NCI-H2227 (cell line): ENCODE results near the gene ENTREP3.
A peak's percentile ranks its signal among the peaks of the same experiment; 100 is the strongest.
"Not testable (repeated sequence)": the region's sequence is repeated elsewhere in the genome, so short reads cannot be mapped to it uniquely, and the experiment has no call there.

ENCODE experiments used
- DNase-seq: peaks from one replicate; lab custom pipeline; 2025; ENCODE audit not compliant: unreplicated experiment; lab: John Stamatoyannopoulos, UW

Gene ENTREP3

GRCh38 chr1:155226188-155226909, 28.9 kb downstream of the ENTREP3 start:
- peak; percentile 74 for DNase-seq

GRCh38 chr1:155225404-155225759, 29.9 kb downstream of the ENTREP3 start:
- DNase-seq = not testable (repeated sequence)

- no peak for DNase-seq
Measured at GRCh38 chr1:155223047-155223446, 32.2 kb downstream of the ENTREP3 start.

- not testable (repeated sequence) for DNase-seq
Measured at GRCh38 chr1:155220211-155220965, 34.9 kb downstream of the ENTREP3 start.

- peak; percentile 74 for DNase-seq
Measured at GRCh38 chr1:155219592-155220031, 35.7 kb downstream of the ENTREP3 start.

- DNase-seq = peak; percentile 90
Measured at GRCh38 chr1:155218854-155219591, 36.3 kb downstream of the ENTREP3 start.

- DNase-seq = not testable (repeated sequence)
Measured at GRCh38 chr1:155214702-155215101, 40.6 kb downstream of the ENTREP3 start.

- DNase-seq = not testable (repeated sequence)
Measured at GRCh38 chr1:155212051-155212440, 43.2 kb downstream of the ENTREP3 start.

GRCh38 chr1:155211381-155212050, 43.8 kb downstream of the ENTREP3 start:
- not testable (repeated sequence) for DNase-seq

GRCh38 chr1:155210314-155211104, 44.8 kb downstream of the ENTREP3 start:
- DNase-seq = no peak

- no peak for DNase-seq
Measured at GRCh38 chr1:155209312-155209721, 46.0 kb downstream of the ENTREP3 start.

- peak; percentile 92 for DNase-seq
Measured at GRCh38 chr1:155208541-155209311, 46.6 kb downstream of the ENTREP3 start, which contains the start of gene MTX1. TSS of gene MTX1 (plus strand) at chr1:155208695. CDS start at chr1:155208805, 110 bp downstream.

- DNase-seq = peak; percentile 89
Measured at GRCh38 chr1:155207806-155208540, 47.3 kb downstream of the ENTREP3 start, which contains the start of gene THBS3. TSS of gene THBS3 (minus strand) at chr1:155207897. CDS start at chr1:155207876, 21 bp downstream.

GRCh38 chr1:155206891-155207805, 48.1 kb downstream of the ENTREP3 start:
- DNase-seq = peak; percentile 90

GRCh38 chr1:155205969-155206593, 49.2 kb downstream of the ENTREP3 start:
- no peak for DNase-seq

GRCh38 chr1:155205035-155205434, 50.2 kb downstream of the ENTREP3 start:
- DNase-seq = no peak
